AG20443 (cell line): ENCODE data around the gene EFCAB8.

Experiments used
- DNase-seq: peaks from one replicate; pipeline ENCODE4 v3.0.0; 2012; ENCODE audit warnings: low spot score, mixed read lengths

The EFCAB8 gene

DNA sequence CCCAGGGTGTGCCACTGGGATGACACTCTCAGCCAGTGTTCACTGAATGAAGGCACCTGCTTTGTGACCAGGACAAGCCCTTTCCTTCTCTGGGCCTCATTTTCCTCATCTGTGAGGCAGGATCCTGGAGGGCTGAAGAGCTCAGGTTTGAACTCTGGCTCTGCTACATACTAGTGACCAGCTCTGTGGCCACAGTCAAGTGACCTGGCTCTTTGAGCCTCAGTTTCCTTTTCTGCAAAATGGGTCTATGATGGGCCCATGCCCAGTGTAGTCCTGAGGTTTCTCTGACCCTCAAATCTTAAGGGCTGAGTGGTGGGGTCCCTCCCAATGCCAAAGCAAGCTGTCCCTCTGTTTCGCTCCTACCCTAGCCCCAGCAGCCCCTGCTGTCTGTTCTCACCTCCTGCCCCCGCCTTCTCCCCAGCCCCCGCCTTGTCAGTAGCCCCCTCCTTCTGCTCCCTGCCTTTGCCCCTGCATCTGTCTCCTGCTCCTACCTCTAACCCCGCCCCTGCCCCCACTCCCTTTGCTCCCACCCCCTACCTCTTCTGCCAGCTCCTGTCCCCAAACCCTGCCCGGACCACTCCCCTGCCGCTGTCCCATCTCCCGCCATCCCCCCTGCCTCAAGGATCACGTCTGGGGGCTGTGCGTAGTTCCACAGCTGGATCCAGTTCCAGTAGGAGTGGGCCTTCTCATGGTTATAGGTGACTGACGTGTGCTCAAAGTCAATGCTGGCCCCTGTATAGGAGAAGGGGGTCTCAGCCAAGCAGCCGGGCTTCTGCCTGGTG lies 128.5 kb downstream of the EFCAB8 start:
- DNase-seq, result no peak

DNA sequence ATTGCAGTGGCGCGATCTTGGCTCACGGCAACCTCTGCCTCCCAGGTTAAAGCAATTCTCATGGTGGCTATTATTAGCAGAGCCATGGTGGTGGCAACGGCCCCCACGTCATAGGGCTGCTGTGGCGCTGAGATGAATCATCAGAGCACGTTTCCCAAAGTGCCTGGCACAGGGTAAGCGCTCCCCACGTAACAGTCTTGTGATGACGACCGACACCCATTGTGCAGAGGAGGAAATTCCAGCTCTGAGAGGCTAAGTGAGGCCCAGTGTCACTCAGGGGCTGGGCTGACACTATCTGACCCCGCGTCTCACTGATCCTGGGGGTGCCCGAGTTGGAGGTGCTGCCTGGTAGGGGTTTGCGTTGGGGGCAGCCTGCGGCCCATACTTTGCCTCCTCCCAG lies 129.3 kb downstream of the EFCAB8 start:
- DNase-seq, result no peak

- no peak for DNase-seq
Observed at GRCh38 chr20:32989507-32990283, 131.0 kb downstream of the EFCAB8 start.

DNA sequence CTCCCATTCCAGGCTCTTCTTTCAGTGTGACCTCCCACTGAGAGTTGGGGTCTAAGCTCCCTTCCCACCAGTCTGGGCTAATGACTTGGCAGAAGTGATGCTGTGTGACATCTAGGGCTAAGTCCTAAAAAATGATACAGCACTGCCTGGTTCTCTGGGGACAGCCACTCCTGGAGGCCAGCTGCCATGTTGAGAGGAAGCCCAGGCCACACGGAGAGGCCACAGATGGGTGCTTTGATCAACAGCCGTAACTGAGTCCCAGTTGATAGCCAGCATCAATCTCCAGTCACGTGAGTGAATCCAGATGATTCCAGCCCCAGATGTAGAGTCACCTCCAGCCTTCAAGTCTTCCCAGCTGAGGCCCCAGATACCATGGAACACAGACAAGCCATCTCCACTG lies 131.7 kb downstream of the EFCAB8 start:
- no peak for DNase-seq

GRCh38 chr20:32991383-32991782 lies 132.7 kb downstream of the EFCAB8 start:
- no peak for DNase-seq

GRCh38 chr20:32991792-32992641 lies 133.3 kb downstream of the EFCAB8 start:
- no peak for DNase-seq

- DNase-seq, result no peak
Observed at GRCh38 chr20:32993496-32994050, 134.8 kb downstream of the EFCAB8 start.

GRCh38 chr20:32995802-32996201 lies 137.1 kb downstream of the EFCAB8 start:
- DNase-seq, result no peak

GRCh38 chr20:32997431-32997830 lies 138.7 kb downstream of the EFCAB8 start:
- no peak for DNase-seq

GRCh38 chr20:32999603-33000250 lies 141.0 kb downstream of the EFCAB8 start:
- DNase-seq, result no peak

GRCh38 chr20:33000802-33001466 lies 142.2 kb downstream of the EFCAB8 start:
- no peak for DNase-seq

DNA sequence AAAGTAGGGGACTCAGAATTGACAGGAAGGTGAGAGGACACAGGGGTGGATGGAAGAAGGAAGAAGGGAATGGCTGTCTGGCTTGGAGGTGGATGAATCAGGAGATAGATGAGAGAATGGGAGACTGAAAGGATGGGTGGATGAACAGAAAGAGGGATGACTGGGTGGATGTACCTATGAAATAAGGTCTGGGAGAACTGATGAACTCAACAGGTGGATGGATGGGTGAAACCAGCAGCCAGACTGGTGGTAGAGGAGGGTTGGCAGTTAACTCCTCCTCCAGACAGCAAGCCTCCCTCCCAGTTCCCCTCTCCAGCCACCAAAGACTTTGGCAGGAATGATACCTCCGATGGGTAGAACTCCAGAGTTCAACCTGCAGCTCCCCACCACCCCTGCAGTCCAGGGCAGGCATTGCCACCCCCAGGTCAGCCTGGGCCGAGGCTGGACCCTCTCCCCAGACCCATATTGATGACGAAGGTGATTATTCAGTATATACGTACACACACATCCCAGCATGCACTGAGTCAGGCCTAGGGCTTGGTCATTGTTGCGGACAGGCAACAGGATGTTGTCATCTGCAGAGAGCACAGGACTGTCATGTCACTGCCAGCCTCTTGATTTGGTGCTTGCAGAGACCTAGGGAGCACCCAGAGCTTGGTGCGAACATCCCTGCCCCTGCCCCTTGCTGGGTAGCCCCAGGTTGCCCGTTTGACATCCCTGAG lies 143.5 kb downstream of the EFCAB8 start:
- DNase-seq, result no peak

GRCh38 chr20:33004141-33004751 lies 145.5 kb downstream of the EFCAB8 start, which contains the start of gene SUN5:
Gene SUN5 (minus strand): TSS chr20:33004433. CDS start chr20:33004340, 93 bp downstream.
- no peak for DNase-seq

GRCh38 chr20:33005132-33005566 lies 146.4 kb downstream of the EFCAB8 start:
- no peak for DNase-seq

DNA sequence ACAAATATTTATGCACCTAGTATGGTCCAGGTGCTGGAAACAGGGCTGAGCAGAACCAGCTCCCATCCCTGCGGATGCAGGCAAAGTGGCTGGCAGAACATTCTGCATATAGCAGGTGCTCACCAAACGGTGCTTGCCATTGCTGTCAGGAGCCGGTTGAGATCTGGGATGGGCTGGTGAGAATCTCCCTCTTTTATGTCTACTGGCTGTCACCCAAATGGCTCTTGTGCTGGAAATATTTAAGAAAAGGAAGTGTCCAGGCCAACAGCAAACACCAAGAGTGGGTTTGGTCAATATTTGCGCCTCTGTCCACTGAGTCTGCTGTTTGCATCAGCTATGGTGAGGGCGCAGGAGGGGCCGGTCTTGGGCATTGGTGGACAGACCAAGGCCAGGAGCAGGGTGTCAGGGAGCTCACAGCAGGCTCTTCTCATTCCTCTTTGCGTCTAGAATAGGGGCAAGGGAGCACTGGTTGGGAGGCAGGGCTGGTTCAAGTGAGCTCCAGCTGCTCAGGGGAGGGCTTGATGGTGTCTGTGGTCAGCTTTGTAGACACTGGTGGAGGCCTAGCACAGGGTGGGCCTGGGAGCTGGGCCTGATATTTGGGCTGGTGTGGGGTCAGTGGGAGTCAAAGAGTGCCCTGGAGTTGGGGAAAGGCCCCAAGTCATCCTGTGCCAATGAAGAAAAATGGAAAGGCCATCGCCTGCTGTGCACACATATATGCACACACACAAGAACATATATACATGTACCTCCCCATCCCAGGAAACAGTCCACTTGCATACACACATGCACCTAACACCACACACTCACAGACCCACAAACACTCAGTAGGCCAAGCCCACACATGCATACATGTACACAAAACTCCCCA lies 147.4 kb downstream of the EFCAB8 start:
- DNase-seq, result no peak

- DNase-seq, result no peak
Observed at GRCh38 chr20:33006776-33007375, 148.2 kb downstream of the EFCAB8 start.

DNA sequence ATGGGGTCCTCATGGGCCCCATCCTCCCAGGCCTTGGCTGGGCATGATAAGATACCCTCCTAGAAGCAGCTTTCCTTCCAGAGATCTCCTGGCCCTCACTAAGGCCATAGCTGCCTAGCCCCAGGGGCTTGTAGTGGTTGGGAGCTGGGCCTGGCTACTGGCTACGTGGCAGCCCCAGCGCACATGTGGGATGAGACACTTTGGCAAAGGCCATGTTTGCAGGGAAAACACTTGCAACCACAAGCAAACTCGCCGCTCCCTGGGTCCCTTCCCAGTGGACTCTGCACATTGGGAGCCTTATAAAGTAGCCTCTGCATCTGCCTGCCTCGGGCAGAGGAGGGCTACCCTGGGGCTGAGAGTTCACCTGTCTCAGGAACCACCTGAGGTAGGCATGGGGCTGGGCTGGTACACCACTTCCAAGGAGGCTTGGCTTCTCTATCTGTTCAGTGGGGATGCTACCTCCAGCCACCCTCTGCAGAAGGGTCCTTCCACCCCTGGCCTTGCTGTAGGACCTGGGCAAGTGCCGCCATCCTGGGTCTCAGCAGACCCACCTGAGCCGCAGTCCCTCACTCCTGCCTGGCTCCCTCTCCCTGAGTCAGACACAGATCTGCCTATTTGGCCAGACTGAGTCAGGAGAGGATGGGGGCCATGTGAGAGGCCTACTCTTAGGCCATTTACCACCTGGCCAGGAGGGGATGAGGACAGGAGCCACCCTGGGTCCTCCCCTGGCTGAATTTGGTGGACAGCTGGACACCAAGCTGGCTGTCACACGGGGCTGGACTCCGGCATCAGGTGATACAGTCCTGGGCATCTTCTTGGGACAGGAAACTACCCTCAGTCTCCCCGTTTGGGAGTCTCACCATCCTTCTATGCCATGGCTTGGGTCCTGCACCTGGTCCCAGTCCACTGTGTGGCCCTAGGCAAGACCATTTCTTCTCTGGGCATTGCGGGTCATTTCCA lies 148.9 kb downstream of the EFCAB8 start, which contains the start of gene BPIFB2:
Gene BPIFB2, plus strand, starts transcription at position 329 of the 960 bp plus-strand sequence. CDS start 871 bp downstream, outside the sequence.
- DNase-seq, result no peak
